Vagina (tissue), 2 donors: ENCODE measurements around the gene TBCEL. TPM values are rescaled to one million over a fixed set of nuclear protein-coding genes. Genes with fewer than 3 reads are reported as not detected.

Source experiments
- DNase-seq, 2 donors: peaks; one replicate each; pipeline ENCODE4 v3.0.0-alpha.2; 2017; ENCODE audit errors: extremely low spot score in 2 of 2
- H3K27ac ChIP-seq: fragments of 200-600 bp; sonication (generic); one replicate; pipeline ENCODE4 v1.5.1; 2019
- H3K27me3 ChIP-seq: fragments of 200-600 bp; sonication (generic); one replicate; pipeline ENCODE4 v1.5.1; 2019
- H3K36me3 ChIP-seq, 2 donors: fragments of 200-600 bp; sonication (generic); one replicate each; pipeline ENCODE4 v1.5.1; 2017 to 2019
- H3K4me1 ChIP-seq: fragments of 200-600 bp; sonication (generic); one replicate; pipeline ENCODE4 v1.5.1; 2019
- H3K4me3 ChIP-seq, 2 donors: fragments of 200-600 bp; sonication (generic); 1 replicate in 1 of 2; 2 replicates in 1 of 2; pipeline ENCODE4 v1.5.1; 2016 to 2019
- H3K9me3 ChIP-seq: fragments of 200-600 bp; sonication (generic); one replicate; pipeline ENCODE4 v1.5.1; 2019
- POLR2A ChIP-seq, 2 donors: fragments of 450-650 bp; IDR thresholded peaks; one replicate each; pipeline ENCODE4 v1.6.1; 2017; ENCODE audit warnings: antibody characterized with exemption in 2 of 2, mild to moderate bottlenecking in 2 of 2, moderate library complexity in 2 of 2
- POLR2AphosphoS5 ChIP-seq, 2 donors: sonication (generic); formaldehyde crosslinking; IDR thresholded peaks; one replicate each; pipeline ENCODE4 v1.9.0; 2017; ENCODE audit warnings: antibody characterized with exemption in 2 of 2, mild to moderate bottlenecking in 2 of 2, low read depth in 1 of 2; ENCODE audit not compliant: insufficient read depth in 1 of 2
- intact Hi-C: fragments of 100-400 bp; cut with DNase I; formaldehyde crosslinking; loops from one replicate; pipeline ENCODE4 v1.15.1; 2023
- total RNA-seq: library from RNA; depleted of rRNA; stranded (reverse); fragments of >200 nt; gene quantifications from one replicate; pipeline ENCODE4 v1.2.3, GENCODE V29; 2016
- TF ChIP-seq, protein P1 (sequence below), 3 experiments: fragments of 450-650 bp in 2 of 3; fragments of 200-600 bp in 1 of 3; sonication (generic) in 1 of 3; IDR thresholded peaks; one replicate each; pipeline ENCODE4 v1.5.1; 2017 to 2019; ENCODE audit warnings: antibody characterized with exemption in 3 of 3, mild to moderate bottlenecking in 2 of 3, moderate library complexity in 2 of 3

Gene TBCEL
- total RNA-seq, 1 donor from 2014 or later: 19.2 TPM

GRCh38 chr11:121039971-121040613, 16.2 kb downstream of the TBCEL start:
- Histone ChIP-seq H3K4me1 (no peaks in the 10 kb centered on the region), H3K27me3 (no peaks in the 10 kb centered on the region), H3K9me3 (no peaks in the 10 kb centered on the region), H3K36me3 (no peaks in the 10 kb centered on the region), H3K27ac (no peak overlapping the region), H3K4me3 (no peak overlapping the region)
- TF ChIP-seq, protein P1, sequence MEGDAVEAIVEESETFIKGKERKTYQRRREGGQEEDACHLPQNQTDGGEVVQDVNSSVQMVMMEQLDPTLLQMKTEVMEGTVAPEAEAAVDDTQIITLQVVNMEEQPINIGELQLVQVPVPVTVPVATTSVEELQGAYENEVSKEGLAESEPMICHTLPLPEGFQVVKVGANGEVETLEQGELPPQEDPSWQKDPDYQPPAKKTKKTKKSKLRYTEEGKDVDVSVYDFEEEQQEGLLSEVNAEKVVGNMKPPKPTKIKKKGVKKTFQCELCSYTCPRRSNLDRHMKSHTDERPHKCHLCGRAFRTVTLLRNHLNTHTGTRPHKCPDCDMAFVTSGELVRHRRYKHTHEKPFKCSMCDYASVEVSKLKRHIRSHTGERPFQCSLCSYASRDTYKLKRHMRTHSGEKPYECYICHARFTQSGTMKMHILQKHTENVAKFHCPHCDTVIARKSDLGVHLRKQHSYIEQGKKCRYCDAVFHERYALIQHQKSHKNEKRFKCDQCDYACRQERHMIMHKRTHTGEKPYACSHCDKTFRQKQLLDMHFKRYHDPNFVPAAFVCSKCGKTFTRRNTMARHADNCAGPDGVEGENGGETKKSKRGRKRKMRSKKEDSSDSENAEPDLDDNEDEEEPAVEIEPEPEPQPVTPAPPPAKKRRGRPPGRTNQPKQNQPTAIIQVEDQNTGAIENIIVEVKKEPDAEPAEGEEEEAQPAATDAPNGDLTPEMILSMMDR (IDR thresholded peaks at IDR 0.05): no peak
- no peak for TF ChIP-seq POLR2A (IDR thresholded peaks at IDR 0.05)
- no peak for TF ChIP-seq POLR2AphosphoS5 (IDR thresholded peaks at IDR 0.05; ENCODE audit: insufficient read depth in 1 of 2, low read depth in 1 of 2)
- no peak for DNase-seq
- intact Hi-C loops: no loop called here

- intact Hi-C loops: no loop called here
- no peak for DNase-seq
- Histone ChIP-seq H3K9me3 (no peaks in the 10 kb centered on the region), H3K4me3 (no peak overlapping the region), H3K4me1 (no peaks in the 10 kb centered on the region), H3K36me3 (peaks cover 0 to under 1% of the 10 kb centered on the region in 2 donors), H3K27me3 (no peaks in the 10 kb centered on the region), H3K27ac (no peak overlapping the region)
- TF ChIP-seq POLR2AphosphoS5 (IDR thresholded peaks at IDR 0.05; ENCODE audit: insufficient read depth in 1 of 2, low read depth in 1 of 2) (no peak), POLR2A (IDR thresholded peaks at IDR 0.05) (no peak)
- TF ChIP-seq, protein P1 (IDR thresholded peaks at IDR 0.05): no peak
Observed at GRCh38 chr11:121040614-121041002, 16.7 kb downstream of the TBCEL start.

GRCh38 chr11:121041072-121041471, 17.2 kb downstream of the TBCEL start:
- Histone ChIP-seq H3K36me3 (peaks cover 0 to 4% of the 10 kb centered on the region in 2 donors), H3K4me3 (no peak overlapping the region), H3K27me3 (no peaks in the 10 kb centered on the region), H3K9me3 (no peaks in the 10 kb centered on the region), H3K4me1 (no peaks in the 10 kb centered on the region), H3K27ac (no peak overlapping the region)
- DNase-seq: no peak
- TF ChIP-seq POLR2AphosphoS5 (IDR thresholded peaks at IDR 0.05; ENCODE audit: insufficient read depth in 1 of 2, low read depth in 1 of 2) (no peak), POLR2A (IDR thresholded peaks at IDR 0.05) (no peak)
- TF ChIP-seq, protein P1 (IDR thresholded peaks at IDR 0.05): no peak
- intact Hi-C loops: no loop called here

DNA sequence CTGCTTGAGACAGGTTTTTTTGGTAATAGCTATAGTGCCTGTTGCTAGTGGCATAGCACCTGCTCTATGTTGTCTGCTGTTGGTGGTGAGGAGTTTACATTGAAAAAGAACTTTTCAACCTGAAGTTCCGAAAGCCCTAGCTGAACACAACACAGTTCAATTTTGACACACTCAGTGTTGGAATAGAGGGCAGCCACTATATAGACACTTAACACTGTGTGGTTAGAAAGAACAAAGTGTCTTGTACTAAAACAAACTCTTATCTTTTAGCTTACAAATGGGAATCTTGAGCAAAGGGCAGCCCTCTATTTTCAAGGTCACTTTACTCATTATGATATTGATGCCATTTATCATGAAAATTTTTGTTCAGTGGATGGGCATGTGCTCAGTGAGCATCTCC, 18.4 kb downstream of the TBCEL start:
- no peak for DNase-seq
- Histone ChIP-seq H3K27me3 (no peaks in the 10 kb centered on the region), H3K9me3 (no peaks in the 10 kb centered on the region), H3K27ac (no peak overlapping the region), H3K4me3 (no peak overlapping the region), H3K4me1 (no peaks in the 10 kb centered on the region), H3K36me3 (peaks cover 0 to 4% of the 10 kb centered on the region in 2 donors)
- TF ChIP-seq POLR2AphosphoS5 (IDR thresholded peaks at IDR 0.05; ENCODE audit: insufficient read depth in 1 of 2, low read depth in 1 of 2): no peak
- TF ChIP-seq POLR2A (IDR thresholded peaks at IDR 0.05): no peak
- TF ChIP-seq, protein P1 (IDR thresholded peaks at IDR 0.05): no peak
- intact Hi-C loops: no loop called here

DNA sequence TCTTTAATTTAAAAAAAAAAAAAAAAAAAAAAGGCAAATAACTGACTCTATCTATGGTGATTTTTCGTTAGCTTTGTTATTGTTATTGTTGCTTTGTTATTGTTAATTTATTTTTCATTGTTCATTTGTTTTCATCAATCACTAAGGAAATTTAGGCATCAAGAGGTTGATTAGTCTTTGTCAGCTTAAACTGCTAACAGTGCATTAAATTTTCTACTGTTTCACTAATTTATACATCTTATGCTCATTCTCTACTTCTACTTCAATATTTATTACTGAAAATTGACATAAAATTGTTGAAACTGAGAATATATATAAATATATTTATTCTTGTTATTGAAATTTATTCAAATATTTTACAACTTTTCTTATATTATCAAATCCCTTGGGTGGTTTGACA, 24.0 kb downstream of the TBCEL start:
- no peaks in the 10 kb centered on the region for H3K9me3 ChIP-seq

More for the DNA sequence above, 24.0 kb downstream of the TBCEL start:
- TF ChIP-seq, protein P1 (IDR thresholded peaks at IDR 0.05): no peak
- TF ChIP-seq POLR2AphosphoS5 (IDR thresholded peaks at IDR 0.05; ENCODE audit: insufficient read depth in 1 of 2, low read depth in 1 of 2) (no peak), POLR2A (IDR thresholded peaks at IDR 0.05) (no peak)
- H3K36me3 ChIP-seq: peaks cover 0 to 9% of the 10 kb centered on the region in 2 donors
- intact Hi-C loops: no loop called here
- DNase-seq: no peak
- no peak overlapping the region for H3K27ac ChIP-seq
- no peak overlapping the region for H3K4me3 ChIP-seq
- no peaks in the 10 kb centered on the region for H3K27me3 ChIP-seq
- no peaks in the 10 kb centered on the region for H3K4me1 ChIP-seq
